Measurements from ENCODE around the gene BLACAT1.
"Not testable (repeated sequence)": the region's sequence is repeated elsewhere in the genome, so short reads cannot be mapped to it uniquely, and the experiment has no call there.

Gene BLACAT1

DNA sequence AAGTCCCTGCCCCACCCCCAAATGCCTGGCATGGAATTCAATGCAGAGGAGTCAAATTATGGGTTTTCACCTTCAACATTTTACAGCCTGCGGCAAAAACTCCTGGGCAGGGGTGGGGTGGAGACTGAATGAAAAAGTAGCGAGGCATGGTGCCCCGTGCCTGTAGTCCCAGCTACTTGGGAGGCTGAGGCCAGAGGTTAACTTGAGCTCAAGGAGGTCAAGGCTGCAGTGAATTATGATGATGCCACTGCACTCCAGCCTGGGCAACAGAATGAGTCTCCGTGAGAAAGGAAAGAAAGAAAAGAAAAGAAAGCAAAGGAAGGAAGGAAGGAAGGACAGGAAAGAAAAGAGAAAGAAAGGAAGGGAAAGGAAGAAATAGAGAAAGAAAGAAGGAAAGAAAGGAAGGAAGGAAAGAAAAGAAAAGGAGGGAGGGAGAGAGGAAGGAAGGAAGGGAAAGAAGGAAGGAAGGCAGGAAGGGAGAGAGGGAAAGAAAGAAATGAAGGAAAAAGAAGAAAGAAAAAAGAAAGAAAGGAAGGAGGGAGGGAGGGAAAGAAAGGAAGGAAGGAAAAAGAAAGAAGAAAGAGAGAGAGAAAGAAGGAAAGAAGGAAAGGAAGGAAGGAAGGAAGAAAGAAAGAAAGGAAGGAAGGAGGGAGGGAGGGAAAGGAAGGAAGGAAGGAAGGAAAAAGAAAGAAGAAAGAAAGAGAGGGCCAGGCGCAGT lies 45.1 kb downstream of the BLACAT1 start:
- DNase-seq (ENCODE audit: low read depth): no peak

DNA sequence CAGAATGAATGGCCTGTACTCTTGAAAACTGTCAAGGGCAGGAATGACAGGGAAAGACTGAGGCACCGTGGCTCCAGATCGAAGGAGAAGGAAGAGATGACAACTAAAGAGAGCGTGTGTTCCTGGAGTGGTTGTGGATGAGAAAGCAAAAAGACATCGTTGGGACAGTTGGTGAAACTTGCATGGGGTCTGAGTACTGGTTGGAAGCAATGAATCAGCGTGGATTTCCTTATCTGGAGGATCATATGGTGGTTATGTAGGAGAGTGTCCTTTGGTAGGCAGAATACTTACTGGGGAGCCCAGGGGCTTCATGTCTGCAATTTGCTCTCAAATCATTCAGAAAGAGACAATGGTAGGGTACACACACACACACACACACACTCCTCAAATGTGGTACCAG lies 47.9 kb downstream of the BLACAT1 start:
- no peak for DNase-seq (ENCODE audit: low read depth)

DNA sequence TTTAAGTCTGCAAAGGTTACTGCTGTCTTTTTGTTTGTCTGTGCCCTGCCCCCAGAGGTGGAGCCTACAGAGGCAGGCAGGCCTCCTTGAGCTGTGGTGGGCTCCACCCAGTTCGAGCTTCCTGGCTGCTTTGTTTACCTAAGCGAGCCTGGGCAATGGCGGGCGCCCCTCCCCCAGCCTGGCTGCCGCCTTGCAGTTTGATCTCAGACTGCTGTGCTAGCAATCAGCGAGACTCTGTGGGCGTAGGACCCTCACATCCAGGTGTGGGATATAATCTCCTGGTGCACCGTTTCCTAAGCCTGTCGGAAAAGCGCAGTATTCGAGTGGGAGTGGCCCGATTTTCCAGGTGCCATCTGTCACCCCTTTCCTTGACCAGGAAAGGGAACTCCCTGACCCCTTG lies 49.6 kb downstream of the BLACAT1 start:
- DNase-seq (ENCODE audit: low read depth): not testable (repeated sequence)
